K562 (cell line): ENCODE data around the gene AKNA. TPM values are rescaled to one million over a fixed set of nuclear protein-coding genes. Genes with fewer than 3 reads are reported as not detected.

Source experiments
- ATAC-seq: fragments of 200-7000 bp; cut with Tn5 transposase; 3 replicates; pipeline ENCODE4 v1.9.1; 2020; ENCODE audit warnings: moderate library complexity
- BruUV-seq: library from RNA; stranded (reverse); fragments of 400-500 nt; replicated peaks from 2 replicates; lab custom pipeline; 2021; lab: Mats Ljungman, UMichigan
- CTCF ChIA-PET: fragments of 300-600 bp; formaldehyde crosslinking; extraction: SDS; loops from one replicate; lab custom pipeline; 2021; ENCODE audit warnings: low intra/inter-chr PET ratio; lab: Yijun Ruan, JAX
- POLR2A ChIA-PET: fragments of 300-600, 350-650 bp; sonication (Branson Sonifier 250); formaldehyde crosslinking; extraction: SDS; loops from one replicate; lab custom pipeline; 2021; ENCODE audit warnings: antibody characterized with exemption, inconsistent platforms; lab: Yijun Ruan, JAX
- DNase-seq, 4 experiments: peaks; one replicate each; pipeline versions ENCODE4 v3.0.0 to v3.0.0-alpha.2; 2011 to 2018; ENCODE audit warnings: low spot score in 3 of 4, mixed read lengths in 3 of 4; ENCODE audit errors: extremely low read depth in 1 of 4
- FAIRE-seq: peaks from 2 replicates; lab custom pipeline; 2011; peaks lifted over from hg19 to GRCh38; lab: Jason Lieb, UNC
- H2AFZ ChIP-seq: 2 replicates; pipeline ENCODE4 v1.6.0; 2011; ENCODE audit warnings: low read depth, low read length, control low read depth, inconsistent platforms
- H3K27ac ChIP-seq: fragments of 200-600 bp; 3 replicates; pipeline ENCODE4 v1.8.0; 2011; ENCODE audit warnings: low read depth, mild to moderate bottlenecking, control low read depth, inconsistent platforms, low read length, moderate library complexity, mixed read lengths; ENCODE audit errors: extremely low read depth
- H3K27me3 ChIP-seq, 2 experiments: fragments of 300-600 bp in 1 of 2; 2 replicates in 1 of 2; 3 replicates in 1 of 2; pipeline versions ENCODE4 v1.6.0 to v1.8.0; 2011; ENCODE audit warnings: inconsistent platforms in 2 of 2, low read length in 2 of 2, mild to moderate bottlenecking in 1 of 2, mixed read lengths in 1 of 2, moderate library complexity in 1 of 2; ENCODE audit not compliant: control insufficient read depth in 2 of 2, insufficient read depth in 2 of 2
- H3K36me3 ChIP-seq: fragments of 300-600 bp; 3 replicates; pipeline ENCODE4 v1.8.0; 2011; ENCODE audit warnings: mild to moderate bottlenecking, low read length, inconsistent platforms; ENCODE audit not compliant: control insufficient read depth, insufficient read depth
- H3K4me1 ChIP-seq, 2 experiments: fragments of 200-600 bp in 1 of 2; replicated peaks in 1 of 2; 2 replicates in 1 of 2; 3 replicates in 1 of 2; pipeline versions ENCODE4 v1.5.1 to v1.8.0; 2011; ENCODE audit warnings: inconsistent platforms in 2 of 2, low read length in 2 of 2, mild to moderate bottlenecking in 1 of 2, mixed read lengths in 1 of 2, moderate library complexity in 1 of 2; ENCODE audit not compliant: control insufficient read depth in 2 of 2, insufficient read depth in 2 of 2
- H3K4me2 ChIP-seq: 2 replicates; pipeline ENCODE4 v1.6.1; 2011; ENCODE audit warnings: low read length, control low read depth, inconsistent platforms, mixed read lengths; ENCODE audit not compliant: insufficient read depth
- H3K4me3 ChIP-seq: fragments of 200-600 bp; sonication (generic), shearing (Covaris generic); 2 replicates; pipeline ENCODE4 v1.5.1; 2016; ENCODE audit warnings: control low read depth, inconsistent platforms
- H3K79me2 ChIP-seq: fragments of 200-600 bp; 3 replicates; pipeline ENCODE4 v1.8.0; 2011; ENCODE audit warnings: low read length, inconsistent platforms; ENCODE audit not compliant: control insufficient read depth, insufficient read depth
- H3K9ac ChIP-seq, 2 experiments: 2 replicates each; pipeline versions ENCODE4 v1.6.0 to v1.6.1; 2011; ENCODE audit warnings: low read depth in 2 of 2, low read length in 2 of 2, control low read depth in 1 of 2, inconsistent platforms in 1 of 2, mild to moderate bottlenecking in 1 of 2, mixed read lengths in 1 of 2; ENCODE audit not compliant: insufficient read depth in 1 of 2
- H3K9me1 ChIP-seq: one replicate; pipeline ENCODE4 v1.6.0; 2011; ENCODE audit warnings: inconsistent platforms, mild to moderate bottlenecking, low read length, moderate library complexity; ENCODE audit not compliant: control insufficient read depth, insufficient read depth
- H3K9me3 ChIP-seq: replicated peaks from 2 replicates; pipeline ENCODE4 v1.5.1; 2011; ENCODE audit warnings: low read depth, low read length, inconsistent platforms; ENCODE audit not compliant: control insufficient read depth, insufficient read depth
- H4K20me1 ChIP-seq: replicated peaks from 2 replicates; pipeline ENCODE4 v1.6.1; 2011; ENCODE audit warnings: low read length, inconsistent platforms, mixed read lengths; ENCODE audit not compliant: control insufficient read depth, insufficient read depth
- CREBBP ChIP-seq: IDR thresholded peaks from one replicate; pipeline ENCODE4 v1.6.1; 2012; ENCODE audit warnings: low read depth, mild to moderate bottlenecking, control low read depth, inconsistent platforms, low read length
- HCFC1 ChIP-seq: IDR thresholded peaks from 2 replicates; pipeline ENCODE4 v1.6.1; 2012; ENCODE audit warnings: low read depth, low read length, improper control_type of control experiment
- KDM5B ChIP-seq: fragments of 200-600 bp; sonication (generic); IDR thresholded peaks from 2 replicates; pipeline ENCODE4 v1.6.1; 2012; ENCODE audit warnings: low read depth, mild to moderate bottlenecking, moderate library complexity, low read length, control low read depth, inconsistent platforms; ENCODE audit not compliant: insufficient replicate concordance
- LARP7 ChIP-seq: fragments of 450-650 bp; IDR thresholded peaks from 2 replicates; pipeline ENCODE4 v1.6.1; 2016
- MBD2 ChIP-seq: sonication (generic); IDR thresholded peaks from 2 replicates; pipeline ENCODE4 v1.6.1; 2016; ENCODE audit warnings: low read depth, borderline replicate concordance
- POLR2AphosphoS5 ChIP-seq: IDR thresholded peaks from 2 replicates; pipeline ENCODE4 v1.6.1; 2011; ENCODE audit warnings: mild to moderate bottlenecking, low read depth, low read length, moderate library complexity; ENCODE audit not compliant: control insufficient read depth, insufficient read depth
- RBM25 ChIP-seq: fragments of 200-400 bp; formaldehyde crosslinking; IDR thresholded peaks from 2 replicates; pipeline ENCODE4 v1.6.1; 2018; ENCODE audit warnings: low read length, low read depth, moderate library complexity; ENCODE audit not compliant: severe bottlenecking
- SRF ChIP-seq, 2 experiments: fragments of 250-450, 450-650 bp in 1 of 2; sonication (Bioruptor Pico) in 1 of 2; sonication (generic) in 1 of 2; formaldehyde crosslinking; IDR thresholded peaks; 2 replicates each; pipeline versions ENCODE4 v1.5.0 to v1.5.1; 2020 to 2022; ENCODE audit warnings: mild to moderate bottlenecking in 1 of 2, missing genetic modification reagents in 1 of 2
- SRSF3 ChIP-seq: fragments of 200-400 bp; formaldehyde crosslinking; IDR thresholded peaks from 2 replicates; pipeline ENCODE4 v1.6.1; 2016; ENCODE audit warnings: mild to moderate bottlenecking, low read length, moderate library complexity; ENCODE audit not compliant: insufficient read depth
- TFAP4 ChIP-seq: sonication (generic); formaldehyde crosslinking; IDR thresholded peaks from 2 replicates; pipeline ENCODE4 v1.8.0; 2022; ENCODE audit warnings: missing genetic modification reagents, mild to moderate bottlenecking, moderate library complexity, borderline replicate concordance
- TSC22D4 ChIP-seq: fragments of 450-650 bp; IDR thresholded peaks from 2 replicates; pipeline ENCODE4 v1.6.1; 2016; ENCODE audit warnings: missing genetic modification characterization, missing biosample characterization, control low read depth
- ZBTB43 ChIP-seq: sonication (generic); formaldehyde crosslinking; IDR thresholded peaks from 2 replicates; pipeline ENCODE4 v1.8.0; 2023; ENCODE audit warnings: mild to moderate bottlenecking, missing genetic modification reagents
- WGBS: fragments of 100-300 bp; shearing (Covaris generic); methylation state at CpG from one replicate; pipeline ENCODE4 v1.1.6; 2016; ENCODE audit warnings: low coverage, mixed read lengths; ENCODE audit not compliant: insufficient coverage; ENCODE audit errors: missing lambda C conversion rate; 5-methylcytosine and 5-hydroxymethylcytosine counted together
- in situ Hi-C: fragments of 300-500 bp; cut with MboI; formaldehyde crosslinking; loops from 4 replicates; pipeline ENCODE4 v1.15.0; 2018; ENCODE audit warnings: inconsistent platforms, mixed read lengths
- intact Hi-C: fragments of 100-400 bp; cut with micrococcal nuclease; formaldehyde crosslinking; loops from 2 replicates; pipeline ENCODE4 v1.14.2; 2022
- polyA plus RNA-seq, 8 experiments: library from polyadenylated mRNA; depleted of rRNA in 4 of 8; stranded (reverse) in 5 of 8; unstranded in 3 of 8; fragments of >200 nt; fragmentation: Nextera tagmentation in 2 of 8; fragmentation: Illumina TruSeq in 1 of 8; extraction: Ambion mirVana in 2 of 8; extraction: Trizol in 1 of 8; gene quantifications; 2 replicates each; pipeline versions ENCODE4 v1.2.1 to v1.2.3, GENCODE V29; 2011 to 2014; ENCODE audit warnings: inconsistent platforms in 1 of 8, missing spikeins in 1 of 8
- total RNA-seq, 7 experiments: library from RNA; depleted of rRNA in 6 of 7; stranded (reverse); fragments of >200 nt in 6 of 7; fragmentation: Illumina TruSeq in 2 of 7; extraction: Trizol in 2 of 7; gene quantifications; 2 replicates each; pipeline versions ENCODE4 v1.2.1 to v1.2.3, GENCODE V29; 2011 to 2021; ENCODE audit warnings: low replicate concordance in 1 of 7

AKNA gene
- total and polyA plus RNA-seq, 9 of the 15 experiments (the other 6 are each of a cell fraction or from before 2014, with no cell fraction given), result 0.29 to 20.5 (median 3.9) TPM

GRCh38 chr9:114432323-114433067 is 44.7 kb upstream of the AKNA start:
- H3K9ac ChIP-seq, result no peak overlapping the region
- ChIA-PET POLR2A (interaction anchor here (1.0 kb wide), 1 partner anchor 11 kb away, joined by 4 read pairs; no protein-coding TSS in a partner anchor), CTCF (interaction anchor here (0.9 kb wide), 1 partner anchor 27 kb away, joined by 3 read pairs; no protein-coding TSS in a partner anchor)
- H3K4me2 ChIP-seq, result no peak overlapping the region
- no peak overlapping the region for H3K4me3 ChIP-seq
- ATAC-seq, result no peak
- TF ChIP-seq RBM25 (peak; percentile 22), KDM5B (no peak), MBD2 (no peak)
- no peak overlapping the region for H2AFZ ChIP-seq
- 49% methylated on average over 6 of the region's 6 CpGs for WGBS
- FAIRE-seq, result no peak
- DNase-seq, result no peak
- H3K27ac ChIP-seq, result no peak overlapping the region
- no peaks in the 10 kb centered on the region for H3K9me3 ChIP-seq
- in situ Hi-C loops, result loop anchor here (5.0 kb wide), 1 partner anchor 220 kb away; no protein-coding TSS in a partner anchor
- peaks cover 5% of the 10 kb centered on the region; the same call in 1 of the 2 replicates for H4K20me1 ChIP-seq
- peaks cover 6% of the 10 kb centered on the region for H3K9me1 ChIP-seq
- intact Hi-C loops, result no loop called here
- no peaks in the 10 kb centered on the region; a peak in 1 of 5 replicates for H3K27me3 ChIP-seq
- no TSS peak for BruUV-seq
- H3K36me3 ChIP-seq, result no peaks in the 10 kb centered on the region
- peaks cover 0 to 2% of the 10 kb centered on the region in 2 experiments; a peak in 1 of 5 replicates for H3K4me1 ChIP-seq
- H3K79me2 ChIP-seq, result no peaks in the 10 kb centered on the region

- Histone ChIP-seq H3K9ac (no peak overlapping the region), H3K79me2 (no peaks in the 10 kb centered on the region), H3K4me3 (no peak overlapping the region), H4K20me1 (peaks cover 5% of the 10 kb centered on the region; the same call in 1 of the 2 replicates), H3K4me1 (no peaks in the 10 kb centered on the region), H3K36me3 (no peaks in the 10 kb centered on the region), H2AFZ (no peak overlapping the region), H3K9me3 (no peaks in the 10 kb centered on the region), H3K27ac (no peak overlapping the region), H3K4me2 (no peak overlapping the region), H3K9me1 (peaks cover 6% of the 10 kb centered on the region), H3K27me3 (no peaks in the 10 kb centered on the region; a peak in 1 of 5 replicates)
- FAIRE-seq (no peak), DNase-seq (no peak), ATAC-seq (no peak)
- CTCF ChIA-PET, result interaction anchor here (0.6 kb wide), 1 partner anchor 55 kb away, joined by 8 read pairs; no protein-coding TSS in a partner anchor
- intact Hi-C loops, result no loop called here
- no TSS peak for BruUV-seq
- POLR2A ChIA-PET, result no interaction called here
- 38% methylated on average over 6 of the region's 6 CpGs for WGBS
- in situ Hi-C loops, result loop anchor here (5.0 kb wide), 1 partner anchor 221 kb away; no protein-coding TSS in a partner anchor
- no peak for TF ChIP-seq ZBTB43 (CRISPR knock-in tag)
- TF ChIP-seq HCFC1, result no peak
- no peak for TF ChIP-seq MBD2
- no peak for TF ChIP-seq TSC22D4 (tag)
- TF ChIP-seq POLR2AphosphoS5, result no peak
- TF ChIP-seq TFAP4, result no peak
- no peak for TF ChIP-seq LARP7
- no peak for TF ChIP-seq SRF (CRISPR knock-in tag; IDR thresholded peaks at IDR 0.05)
- no peak for TF ChIP-seq CREBBP
- TF ChIP-seq SRSF3, result no peak
Observed at GRCh38 chr9:114431770-114432169, 44.0 kb upstream of the AKNA start.
